MM.1S (cell line): Measurements from ENCODE around the gene EIF4H.

ENCODE experiments used
- EZH2 ChIP-seq: fragments of 300-600 bp; sonication (generic); optimal IDR thresholded peaks from 2 replicates; pipeline ENCODE3; 2017; ENCODE audit warnings: low read depth, mild to moderate bottlenecking, antibody characterized with exemption, low read length, mixed read lengths
- EZH2phosphoT487 ChIP-seq: fragments of 300-600 bp; sonication (generic); IDR thresholded peaks from 2 replicates; pipeline ENCODE4 v1.6.1; 2018; ENCODE audit warnings: antibody characterized with exemption, low read length
- TF ChIP-seq, protein P1 (sequence below): fragments of 300-600 bp; sonication (generic); IDR thresholded peaks from 2 replicates; pipeline ENCODE4 v1.5.1; 2016; ENCODE audit warnings: antibody characterized with exemption, low read length, mixed read lengths

- TF ChIP-seq, protein P1, sequence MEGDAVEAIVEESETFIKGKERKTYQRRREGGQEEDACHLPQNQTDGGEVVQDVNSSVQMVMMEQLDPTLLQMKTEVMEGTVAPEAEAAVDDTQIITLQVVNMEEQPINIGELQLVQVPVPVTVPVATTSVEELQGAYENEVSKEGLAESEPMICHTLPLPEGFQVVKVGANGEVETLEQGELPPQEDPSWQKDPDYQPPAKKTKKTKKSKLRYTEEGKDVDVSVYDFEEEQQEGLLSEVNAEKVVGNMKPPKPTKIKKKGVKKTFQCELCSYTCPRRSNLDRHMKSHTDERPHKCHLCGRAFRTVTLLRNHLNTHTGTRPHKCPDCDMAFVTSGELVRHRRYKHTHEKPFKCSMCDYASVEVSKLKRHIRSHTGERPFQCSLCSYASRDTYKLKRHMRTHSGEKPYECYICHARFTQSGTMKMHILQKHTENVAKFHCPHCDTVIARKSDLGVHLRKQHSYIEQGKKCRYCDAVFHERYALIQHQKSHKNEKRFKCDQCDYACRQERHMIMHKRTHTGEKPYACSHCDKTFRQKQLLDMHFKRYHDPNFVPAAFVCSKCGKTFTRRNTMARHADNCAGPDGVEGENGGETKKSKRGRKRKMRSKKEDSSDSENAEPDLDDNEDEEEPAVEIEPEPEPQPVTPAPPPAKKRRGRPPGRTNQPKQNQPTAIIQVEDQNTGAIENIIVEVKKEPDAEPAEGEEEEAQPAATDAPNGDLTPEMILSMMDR = no peak
- TF ChIP-seq EZH2phosphoT487 (no peak), EZH2 (no peak)
Measured at GRCh38 chr7:74141705-74142104, 32.5 kb upstream of the EIF4H start.
